K562 (cell line): ENCODE results near the gene BEX3. TPM values are rescaled to one million over a fixed set of nuclear protein-coding genes. Genes with fewer than 3 reads are reported as not detected.

Source experiments
- CHCHD3 ChIP-seq: fragments of 250-450 bp; sonication (Bioruptor Pico); IDR thresholded peaks from 2 replicates; pipeline ENCODE4 v2.1.2; 2022; ENCODE audit warnings: mild to moderate bottlenecking
- CHD2 ChIP-seq: IDR thresholded peaks from 2 replicates; pipeline ENCODE4 v1.6.1; 2011; ENCODE audit warnings: low read depth, low read length
- E2F5 ChIP-seq: sonication (generic); formaldehyde crosslinking; IDR thresholded peaks from 2 replicates; pipeline ENCODE4 v1.8.0; 2022; ENCODE audit warnings: mild to moderate bottlenecking, missing genetic modification reagents
- EP400 ChIP-seq: fragments of 450-650 bp; IDR thresholded peaks from 2 replicates; pipeline ENCODE4 v1.6.1; 2017; ENCODE audit warnings: antibody characterized with exemption, mild to moderate bottlenecking, moderate library complexity
- GABPA ChIP-seq: fragments of 200-800 bp; sonication (Bioruptor generic); conservative IDR thresholded peaks from 2 replicates; pipeline ENCODE4 v1.6.1; 2016; ENCODE audit warnings: low read depth, missing genetic modification characterization, missing compliant biosample characterization
- HIVEP1 ChIP-seq: fragments of 250-450 bp; sonication (Bioruptor Pico); IDR thresholded peaks from 2 replicates; pipeline ENCODE4 v1.4.0; 2020; ENCODE audit warnings: mild to moderate bottlenecking
- HMGN3 ChIP-seq: IDR thresholded peaks from 2 replicates; pipeline ENCODE4 v1.6.1; 2011; ENCODE audit warnings: borderline replicate concordance, low read depth, mild to moderate bottlenecking, mixed read lengths, low read length; ENCODE audit not compliant: insufficient read length; ENCODE audit errors: extremely low read depth
- JUN ChIP-seq, 2 experiments: sonication (generic) in 1 of 2; formaldehyde crosslinking in 1 of 2; IDR thresholded peaks; 2 replicates each; pipeline versions ENCODE4 v1.6.1 to v1.8.0; 2012 to 2022; ENCODE audit warnings: borderline replicate concordance in 2 of 2, mild to moderate bottlenecking in 2 of 2, improper control_type of control experiment in 1 of 2, low read depth in 1 of 2, low read length in 1 of 2, missing genetic modification reagents in 1 of 2
- JUNB ChIP-seq: fragments of 450-650 bp; formaldehyde crosslinking; conservative IDR thresholded peaks from 2 replicates; pipeline ENCODE4 v1.4.0; 2020; ENCODE audit warnings: mild to moderate bottlenecking
- MCM5 ChIP-seq: fragments of 450-650 bp; IDR thresholded peaks from 2 replicates; pipeline ENCODE4 v1.6.1; 2016; ENCODE audit warnings: low read depth
- MTA1 ChIP-seq: fragments of 450-650 bp; IDR thresholded peaks from 2 replicates; pipeline ENCODE4 v1.6.1; 2017; ENCODE audit warnings: borderline replicate concordance
- NR1H2 ChIP-seq: sonication (generic); formaldehyde crosslinking; IDR thresholded peaks from 2 replicates; pipeline ENCODE4 v1.4.0; 2020; ENCODE audit warnings: mild to moderate bottlenecking, missing genetic modification reagents
- POLR2G ChIP-seq: fragments of 200-400 bp; formaldehyde crosslinking; IDR thresholded peaks from 2 replicates; pipeline ENCODE4 v1.6.1; 2017; ENCODE audit warnings: low read depth, mild to moderate bottlenecking, antibody characterized with exemption, low read length, moderate library complexity
- PRMT5 ChIP-seq: sonication (generic); formaldehyde crosslinking; IDR thresholded peaks from 2 replicates; pipeline ENCODE4 v1.5.0; 2020; ENCODE audit warnings: missing genetic modification reagents
- RHOXF2B ChIP-seq: fragments of 250-450 bp; sonication (Bioruptor Pico); conservative IDR thresholded peaks from 2 replicates; pipeline ENCODE4 v1.5.1; 2021
- SIN3A ChIP-seq, 2 experiments: fragments of 150-350 bp in 1 of 2; IDR thresholded peaks; 2 replicates each; pipeline ENCODE4 v1.6.1; 2011 to 2016; ENCODE audit warnings: borderline replicate concordance in 2 of 2, low read depth in 2 of 2, low read length in 2 of 2, mild to moderate bottlenecking in 2 of 2, moderate library complexity in 2 of 2; ENCODE audit not compliant: control insufficient read depth in 1 of 2
- U2AF2 ChIP-seq: fragments of 200-400 bp; formaldehyde crosslinking; optimal IDR thresholded peaks from 2 replicates; pipeline ENCODE3; 2017; ENCODE audit warnings: low read depth, mild to moderate bottlenecking, low read length
- ZNF133 ChIP-seq: fragments of 250-450 bp; sonication (Bioruptor Pico); IDR thresholded peaks from 2 replicates; pipeline ENCODE4 v1.4.0; 2020; ENCODE audit warnings: mild to moderate bottlenecking
- ZNF224 ChIP-seq: sonication (generic); formaldehyde crosslinking; IDR thresholded peaks from 2 replicates; pipeline ENCODE4 v1.8.0; 2022; ENCODE audit warnings: mild to moderate bottlenecking, missing genetic modification reagents
- ZNF280B ChIP-seq: fragments of 250-450 bp; sonication (Bioruptor Pico); IDR thresholded peaks from 2 replicates; pipeline ENCODE4 v1.5.1; 2021; ENCODE audit warnings: mild to moderate bottlenecking
- ZNF551 ChIP-seq: fragments of 250-450 bp; sonication (Bioruptor Pico); IDR thresholded peaks from 2 replicates; pipeline ENCODE4 v1.5.0; 2021; ENCODE audit warnings: mild to moderate bottlenecking, moderate library complexity
- polyA plus RNA-seq, 8 experiments: library from polyadenylated mRNA; depleted of rRNA in 4 of 8; stranded (reverse) in 5 of 8; unstranded in 3 of 8; fragments of >200 nt; fragmentation: Nextera tagmentation in 2 of 8; fragmentation: Illumina TruSeq in 1 of 8; extraction: Ambion mirVana in 2 of 8; extraction: Trizol in 1 of 8; gene quantifications; 2 replicates each; pipeline versions ENCODE4 v1.2.1 to v1.2.3, GENCODE V29; 2011 to 2014; ENCODE audit warnings: inconsistent platforms in 1 of 8, missing spikeins in 1 of 8
- total RNA-seq, 7 experiments: library from RNA; depleted of rRNA in 6 of 7; stranded (reverse); fragments of >200 nt in 6 of 7; fragmentation: Illumina TruSeq in 2 of 7; extraction: Trizol in 2 of 7; gene quantifications; 2 replicates each; pipeline versions ENCODE4 v1.2.1 to v1.2.3, GENCODE V29; 2011 to 2021; ENCODE audit warnings: low replicate concordance in 1 of 7
- TF ChIP-seq, protein P1 (sequence below), 2 experiments: IDR thresholded peaks; 2 replicates each; pipeline ENCODE4 v1.6.1; 2012; ENCODE audit warnings: improper control_type of control experiment in 2 of 2, low read depth in 2 of 2, low read length in 2 of 2, borderline replicate concordance in 1 of 2
- TF ChIP-seq, protein P2 (sequence below): fragments of 250-450 bp; sonication (Bioruptor Pico); IDR thresholded peaks from 2 replicates; pipeline ENCODE4 v1.8.0; 2022; ENCODE audit warnings: moderate library complexity, mild to moderate bottlenecking, inconsistent platforms

The BEX3 gene
- total and polyA plus RNA-seq, 9 of the 15 experiments (the other 6 are each of a cell fraction or from before 2014, with no cell fraction given) = 0.21 to 0.47 TPM; not detected in 7

DNA sequence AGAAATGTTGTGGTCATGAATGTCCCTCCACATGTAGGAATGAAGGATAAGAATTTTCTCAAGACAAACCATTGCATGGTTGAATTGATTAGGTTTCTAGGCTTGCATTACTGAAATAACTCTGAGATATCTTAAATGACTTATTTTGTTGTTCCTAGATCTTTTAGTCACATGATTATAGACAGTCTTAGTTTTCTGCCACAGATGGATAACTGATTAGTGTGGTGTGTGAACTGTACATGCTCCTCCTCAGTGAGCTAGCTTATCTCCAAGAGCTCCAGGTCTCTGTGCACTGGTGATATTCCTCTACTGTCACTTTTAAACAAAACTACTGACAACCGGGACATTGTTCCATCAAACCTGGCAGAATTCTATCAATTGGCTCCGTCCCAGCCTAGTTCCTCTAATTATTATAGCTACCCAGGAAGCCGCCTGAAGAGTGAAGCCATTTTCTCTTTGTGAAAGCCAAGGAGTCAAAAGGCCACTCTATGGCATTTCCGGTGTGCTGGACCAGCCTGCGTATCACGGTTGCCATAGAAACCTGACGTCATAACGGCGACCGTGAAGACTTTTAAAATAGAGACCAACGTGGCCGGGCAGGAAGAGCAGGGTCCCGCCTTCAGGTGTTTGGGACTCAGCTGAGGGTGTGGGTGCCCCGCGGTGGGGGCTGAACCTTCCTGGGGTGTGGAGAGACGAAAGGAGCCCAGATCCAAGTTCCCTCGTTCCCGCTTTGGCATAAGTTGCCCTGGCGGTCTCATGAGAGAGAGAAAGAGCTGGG, 28.1 kb downstream of the BEX3 start (continued):
- TF ChIP-seq ZNF133 (CRISPR knock-in tag) = no peak
- TF ChIP-seq HIVEP1 (CRISPR knock-in tag) = no peak
- peak; percentile 78; the same call in 1 of the 2 replicates for TF ChIP-seq MTA1
- TF ChIP-seq U2AF2 = no peak
- peak; percentile 62 for TF ChIP-seq EP400
- no peak for TF ChIP-seq JUNB (CRISPR knock-in tag)
- TF ChIP-seq ZNF551 (CRISPR knock-in tag) = no peak
- TF ChIP-seq JUN (IDR thresholded peaks at IDR 0.05; ENCODE audit: borderline replicate concordance, low read depth, low read length) = no peak
- no peak for TF ChIP-seq JUN (CRISPR knock-in tag; IDR thresholded peaks at IDR 0.05; ENCODE audit: borderline replicate concordance)
- peak; percentile 86 for TF ChIP-seq GABPA (tag)
- TF ChIP-seq RHOXF2B (CRISPR knock-in tag) = no peak
- TF ChIP-seq E2F5 (CRISPR knock-in tag) = no peak
- no peak for TF ChIP-seq CHCHD3 (CRISPR knock-in tag)
- TF ChIP-seq, protein P1, sequence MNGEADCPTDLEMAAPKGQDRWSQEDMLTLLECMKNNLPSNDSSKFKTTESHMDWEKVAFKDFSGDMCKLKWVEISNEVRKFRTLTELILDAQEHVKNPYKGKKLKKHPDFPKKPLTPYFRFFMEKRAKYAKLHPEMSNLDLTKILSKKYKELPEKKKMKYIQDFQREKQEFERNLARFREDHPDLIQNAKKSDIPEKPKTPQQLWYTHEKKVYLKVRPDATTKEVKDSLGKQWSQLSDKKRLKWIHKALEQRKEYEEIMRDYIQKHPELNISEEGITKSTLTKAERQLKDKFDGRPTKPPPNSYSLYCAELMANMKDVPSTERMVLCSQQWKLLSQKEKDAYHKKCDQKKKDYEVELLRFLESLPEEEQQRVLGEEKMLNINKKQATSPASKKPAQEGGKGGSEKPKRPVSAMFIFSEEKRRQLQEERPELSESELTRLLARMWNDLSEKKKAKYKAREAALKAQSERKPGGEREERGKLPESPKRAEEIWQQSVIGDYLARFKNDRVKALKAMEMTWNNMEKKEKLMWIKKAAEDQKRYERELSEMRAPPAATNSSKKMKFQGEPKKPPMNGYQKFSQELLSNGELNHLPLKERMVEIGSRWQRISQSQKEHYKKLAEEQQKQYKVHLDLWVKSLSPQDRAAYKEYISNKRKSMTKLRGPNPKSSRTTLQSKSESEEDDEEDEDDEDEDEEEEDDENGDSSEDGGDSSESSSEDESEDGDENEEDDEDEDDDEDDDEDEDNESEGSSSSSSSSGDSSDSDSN (IDR thresholded peaks at IDR 0.05; ENCODE audit: borderline replicate concordance in 1 of 2, low read depth in 2 of 2, low read length in 2 of 2) = no peak
- no peak for TF ChIP-seq CHD2
- 0 out of 2 replicates have a peak, but pooled peaks have one; percentile 40 for TF ChIP-seq POLR2G
- no peak for TF ChIP-seq NR1H2 (CRISPR knock-in tag)
- no peak for TF ChIP-seq ZNF280B
- TF ChIP-seq SIN3A (IDR thresholded peaks at IDR 0.05; ENCODE audit: borderline replicate concordance in 2 of 2, control insufficient read depth in 1 of 2, low read depth in 2 of 2, low read length in 2 of 2) = peak in 1 of 2 experiments; percentile 43; a peak in 1 of 4 replicates
- no peak for TF ChIP-seq MCM5
- TF ChIP-seq ZNF224 = no peak
- TF ChIP-seq, protein P2, sequence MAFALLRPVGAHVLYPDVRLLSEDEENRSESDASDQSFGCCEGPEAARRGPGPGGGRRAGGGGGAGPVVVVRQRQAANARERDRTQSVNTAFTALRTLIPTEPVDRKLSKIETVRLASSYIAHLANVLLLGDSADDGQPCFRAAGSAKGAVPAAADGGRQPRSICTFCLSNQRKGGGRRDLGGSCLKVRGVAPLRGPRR = no peak
- TF ChIP-seq PRMT5 (CRISPR knock-in tag) = no peak
- TF ChIP-seq HMGN3 = no peak
